DOHH2 (cell line): ENCODE data around the gene GALNT17.

Experiments used
- H3F3A ChIP-seq: fragments of 200-600 bp; sonication (generic), shearing (Covaris generic); 2 replicates; pipeline ENCODE4 v1.6.0; 2016; ENCODE audit warnings: antibody characterized with exemption, mild to moderate bottlenecking; ENCODE audit not compliant: control insufficient read depth, insufficient read depth
- H3K27ac ChIP-seq: fragments of 200-600 bp; sonication (generic); 2 replicates; pipeline ENCODE4 v1.5.1; 2014; ENCODE audit warnings: low read depth, mild to moderate bottlenecking, low read length, moderate library complexity
- H3K27me3 ChIP-seq: fragments of 200-600 bp; sonication (generic); 2 replicates; pipeline ENCODE4 v1.6.1; 2014; ENCODE audit warnings: mild to moderate bottlenecking, low read length, mixed read lengths; ENCODE audit not compliant: control insufficient read depth
- H3K36me3 ChIP-seq: fragments of 200-600 bp; sonication (generic); 2 replicates; pipeline ENCODE4 v1.6.1; 2014; ENCODE audit warnings: mild to moderate bottlenecking, low read length, moderate library complexity, mixed read lengths; ENCODE audit not compliant: control insufficient read depth
- H3K4me1 ChIP-seq: fragments of 200-600 bp; sonication (generic); 2 replicates; pipeline ENCODE4 v1.6.1; 2014; ENCODE audit warnings: mild to moderate bottlenecking, low read length, mixed read lengths; ENCODE audit not compliant: control insufficient read depth
- H3K4me2 ChIP-seq: fragments of 200-600 bp; sonication (generic); 2 replicates; pipeline ENCODE4 v1.6.0; 2014; ENCODE audit warnings: mild to moderate bottlenecking, low read length, moderate library complexity
- H3K4me3 ChIP-seq: fragments of 200-600 bp; sonication (generic); 2 replicates; pipeline ENCODE4 v1.5.1; 2014; ENCODE audit warnings: mild to moderate bottlenecking, low read length, mixed read lengths
- H3K79me2 ChIP-seq: fragments of 200-600 bp; sonication (generic); 2 replicates; pipeline ENCODE4 v1.6.1; 2014; ENCODE audit warnings: mild to moderate bottlenecking, low read length, mixed read lengths; ENCODE audit not compliant: control insufficient read depth
- H3K9me2 ChIP-seq: fragments of 200-600 bp; sonication (generic); replicated peaks from 2 replicates; pipeline ENCODE4 v1.6.1; 2014; ENCODE audit warnings: mild to moderate bottlenecking, low read length, mixed read lengths; ENCODE audit not compliant: control insufficient read depth
- H3K9me3 ChIP-seq: fragments of 200-600 bp; sonication (generic); 2 replicates; pipeline ENCODE4 v1.6.1; 2014; ENCODE audit warnings: antibody characterized with exemption, low read length, mixed read lengths; ENCODE audit not compliant: control insufficient read depth, insufficient read depth
- H4K20me1 ChIP-seq: fragments of 200-600 bp; sonication (generic); 2 replicates; pipeline ENCODE4 v1.6.0; 2014; ENCODE audit warnings: low read depth, mild to moderate bottlenecking, antibody characterized with exemption, low read length, moderate library complexity; ENCODE audit not compliant: control insufficient read depth, insufficient read depth
- CTCF ChIP-seq: fragments of 200-600 bp; sonication (generic); IDR thresholded peaks from one replicate; pipeline ENCODE4 v1.5.1; 2014; ENCODE audit warnings: antibody characterized with exemption, mild to moderate bottlenecking, low read depth, low read length; ENCODE audit not compliant: poor library complexity, severe bottlenecking
- EZH2phosphoT487 ChIP-seq: fragments of 200-600 bp; sonication (generic); IDR thresholded peaks from 2 replicates; pipeline ENCODE4 v1.6.1; 2017; ENCODE audit warnings: borderline replicate concordance, mild to moderate bottlenecking, antibody characterized with exemption, low read length, moderate library complexity, mixed read lengths

GALNT17 gene

GRCh38 chr7:71133232-71133622 lies 1.3 kb downstream of the GALNT17 start:
- H3K9me3 ChIP-seq: peaks cover 31% of the 10 kb centered on the region; the same call in 1 of the 2 replicates
- no peak overlapping the region for H3K27ac ChIP-seq
- no peak overlapping the region for H3K4me3 ChIP-seq
- TF ChIP-seq CTCF: no peak
- no peak for TF ChIP-seq EZH2phosphoT487
- no peaks in the 10 kb centered on the region for H3K9me2 ChIP-seq
- H4K20me1 ChIP-seq: no peaks in the 10 kb centered on the region
- H3K4me2 ChIP-seq: no peak overlapping the region
- no peaks in the 10 kb centered on the region for H3K27me3 ChIP-seq
- H3K36me3 ChIP-seq: no peaks in the 10 kb centered on the region
- H3K79me2 ChIP-seq: no peaks in the 10 kb centered on the region
- no peaks in the 10 kb centered on the region for H3F3A ChIP-seq
- no peaks in the 10 kb centered on the region for H3K4me1 ChIP-seq

GRCh38 chr7:71133856-71134255 lies 1.9 kb downstream of the GALNT17 start:
- TF ChIP-seq EZH2phosphoT487 (no peak), CTCF (no peak)
- Histone ChIP-seq H3K4me3 (no peak overlapping the region), H4K20me1 (no peaks in the 10 kb centered on the region), H3F3A (no peaks in the 10 kb centered on the region), H3K79me2 (no peaks in the 10 kb centered on the region), H3K9me3 (peaks cover 31% of the 10 kb centered on the region; the same call in 1 of the 2 replicates), H3K27ac (no peak overlapping the region), H3K36me3 (no peaks in the 10 kb centered on the region), H3K4me1 (no peaks in the 10 kb centered on the region), H3K4me2 (no peak overlapping the region), H3K9me2 (no peaks in the 10 kb centered on the region), H3K27me3 (no peaks in the 10 kb centered on the region)

GRCh38 chr7:71135116-71135515 lies 3.2 kb downstream of the GALNT17 start:
- Histone ChIP-seq H3K4me2 (no peak overlapping the region), H4K20me1 (no peaks in the 10 kb centered on the region), H3F3A (no peaks in the 10 kb centered on the region), H3K4me1 (no peaks in the 10 kb centered on the region), H3K27ac (no peak overlapping the region), H3K4me3 (no peak overlapping the region), H3K27me3 (no peaks in the 10 kb centered on the region), H3K36me3 (no peaks in the 10 kb centered on the region), H3K79me2 (no peaks in the 10 kb centered on the region), H3K9me3 (peaks cover 31% of the 10 kb centered on the region; the same call in 1 of the 2 replicates), H3K9me2 (no peaks in the 10 kb centered on the region)
- TF ChIP-seq CTCF (no peak), EZH2phosphoT487 (no peak)

GRCh38 chr7:71135663-71136062 lies 3.7 kb downstream of the GALNT17 start:
- H3K9me3 ChIP-seq: peaks cover 28% of the 10 kb centered on the region; the same call in 1 of the 2 replicates
- H3K4me2 ChIP-seq: no peak overlapping the region
- H3K9me2 ChIP-seq: no peaks in the 10 kb centered on the region
- no peaks in the 10 kb centered on the region for H3K27me3 ChIP-seq
- no peak overlapping the region for H3K27ac ChIP-seq
- no peak for TF ChIP-seq EZH2phosphoT487
- no peak for TF ChIP-seq CTCF
- no peaks in the 10 kb centered on the region for H4K20me1 ChIP-seq
- no peaks in the 10 kb centered on the region for H3F3A ChIP-seq
- no peaks in the 10 kb centered on the region for H3K79me2 ChIP-seq
- H3K36me3 ChIP-seq: no peaks in the 10 kb centered on the region
- H3K4me3 ChIP-seq: no peak overlapping the region
- H3K4me1 ChIP-seq: no peaks in the 10 kb centered on the region
